ENCODE data around the gene DIP2B. TPM values are rescaled to one million over a fixed set of nuclear protein-coding genes. Genes with fewer than 3 reads are reported as not detected.
"Not testable (repeated sequence)": the region's sequence is repeated elsewhere in the genome, so short reads cannot be mapped to it uniquely, and the experiment has no call there.

DIP2B gene
- total RNA-seq, 1 donor = 32.6 TPM

- DNase-seq (ENCODE audit: low read depth in 2 of 3, low spot score in 2 of 3) = no peak
These were observed 156.7 kb downstream of the DIP2B start for GRCh38 chr12:50661300-50662115.

- no peak for DNase-seq (ENCODE audit: low read depth in 2 of 3, low spot score in 2 of 3)
These were observed 157.3 kb downstream of the DIP2B start for GRCh38 chr12:50662116-50662510.

GRCh38 chr12:50665170-50665569 lies 160.4 kb downstream of the DIP2B start:
- no peak for DNase-seq (ENCODE audit: low read depth in 2 of 3, low spot score in 2 of 3)

GRCh38 chr12:50665609-50666008 lies 160.8 kb downstream of the DIP2B start:
- no peak for DNase-seq (ENCODE audit: low read depth in 2 of 3, low spot score in 2 of 3)

- no peak for DNase-seq (ENCODE audit: low read depth in 2 of 3, low spot score in 2 of 3)
These were observed 161.2 kb downstream of the DIP2B start for GRCh38 chr12:50666023-50666422.

- DNase-seq (ENCODE audit: low read depth in 2 of 3, low spot score in 2 of 3) = no peak
These were observed 167.4 kb downstream of the DIP2B start for GRCh38 chr12:50672158-50672557.

GRCh38 chr12:50676756-50677155 lies 172.0 kb downstream of the DIP2B start:
- no peak for DNase-seq (ENCODE audit: low read depth in 2 of 3, low spot score in 2 of 3)

GRCh38 chr12:50677858-50678257 lies 173.1 kb downstream of the DIP2B start:
- DNase-seq (ENCODE audit: low read depth in 2 of 3, low spot score in 2 of 3) = no peak

GRCh38 chr12:50678650-50679365 lies 174.0 kb downstream of the DIP2B start:
- no peak for DNase-seq (ENCODE audit: low read depth in 2 of 3, low spot score in 2 of 3)

- DNase-seq (ENCODE audit: low read depth in 2 of 3, low spot score in 2 of 3) = no peak
These were observed 174.8 kb downstream of the DIP2B start for GRCh38 chr12:50679612-50680011.

GRCh38 chr12:50681064-50681463 lies 176.3 kb downstream of the DIP2B start:
- not testable (repeated sequence) for DNase-seq (ENCODE audit: low read depth in 2 of 3, low spot score in 2 of 3)

- peak in 2 of 3 donors; percentile 11 to 48 for DNase-seq (ENCODE audit: low read depth in 2 of 3, low spot score in 2 of 3)
These were observed 180.9 kb downstream of the DIP2B start for GRCh38 chr12:50685641-50686040.

GRCh38 chr12:50686406-50686805 lies 181.6 kb downstream of the DIP2B start:
- no peak for DNase-seq (ENCODE audit: low read depth in 2 of 3, low spot score in 2 of 3)

GRCh38 chr12:50686976-50687375 lies 182.2 kb downstream of the DIP2B start:
- no peak for DNase-seq (ENCODE audit: low read depth in 2 of 3, low spot score in 2 of 3)

- DNase-seq (ENCODE audit: low read depth in 2 of 3, low spot score in 2 of 3) = no peak
These were observed 184.7 kb downstream of the DIP2B start for GRCh38 chr12:50689437-50689836.

GRCh38 chr12:50690925-50691324 lies 186.1 kb downstream of the DIP2B start:
- no peak for DNase-seq (ENCODE audit: low read depth in 2 of 3, low spot score in 2 of 3)

GRCh38 chr12:50695961-50696360 lies 191.2 kb downstream of the DIP2B start:
- peak in 2 of 3 donors; percentile 17 to 48 for DNase-seq (ENCODE audit: low read depth in 2 of 3, low spot score in 2 of 3)

- DNase-seq (ENCODE audit: low read depth in 2 of 3, low spot score in 2 of 3) = no peak
These were observed 192.1 kb downstream of the DIP2B start for GRCh38 chr12:50696931-50697330.

GRCh38 chr12:50699154-50699553 lies 194.4 kb downstream of the DIP2B start:
- DNase-seq (ENCODE audit: low read depth in 2 of 3, low spot score in 2 of 3) = no peak

GRCh38 chr12:50699940-50700339 lies 195.2 kb downstream of the DIP2B start:
- no peak for DNase-seq (ENCODE audit: low read depth in 2 of 3, low spot score in 2 of 3)

GRCh38 chr12:50706606-50707005 lies 201.8 kb downstream of the DIP2B start:
- no peak for DNase-seq (ENCODE audit: low read depth in 2 of 3, low spot score in 2 of 3)

GRCh38 chr12:50707396-50707795 lies 202.6 kb downstream of the DIP2B start:
- DNase-seq (ENCODE audit: low read depth in 2 of 3, low spot score in 2 of 3) = no peak
